ENCODE results near the gene FIG4. TPM values are rescaled to one million over a fixed set of nuclear protein-coding genes. Genes with fewer than 3 reads are reported as not detected.
A peak's percentile ranks its signal among the peaks of the same experiment; 100 is the strongest.

FIG4 gene
- total and polyA plus RNA-seq, 2 experiments from 2014 or later = 8.8 to 11.5 TPM

DNA sequence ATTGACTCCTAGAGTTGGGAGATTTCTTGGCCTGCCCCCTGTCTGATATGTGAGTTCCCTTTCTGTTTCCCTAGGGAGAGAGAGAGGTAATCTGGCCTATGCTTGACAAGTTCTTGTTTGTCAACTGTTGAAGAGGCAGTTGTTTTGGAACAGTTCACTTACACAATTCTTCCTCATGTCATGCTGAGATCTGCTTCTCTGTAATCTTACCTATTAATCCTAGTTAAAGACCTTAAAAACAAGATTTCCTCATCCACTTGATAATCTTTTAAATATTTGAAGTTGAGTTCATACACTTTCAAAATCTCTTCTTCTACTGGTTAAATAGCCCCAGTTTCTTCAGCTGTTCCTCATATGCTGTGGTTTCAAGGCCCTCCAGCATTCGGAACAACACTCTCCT, 89.9 kb downstream of the FIG4 start:
- no peak for DNase-seq
- Histone ChIP-seq H4K20me1 (ENCODE audit: insufficient read depth) (no peaks in the 10 kb centered on the region), H3K4me1 (ENCODE audit: insufficient read depth) (peaks cover 27% of the 10 kb centered on the region), H3K9ac (no peak overlapping the region), H3K4me3 (no peak overlapping the region), H3K79me2 (ENCODE audit: insufficient read depth) (no peaks in the 10 kb centered on the region), H3K9me2 (ENCODE audit: insufficient read depth) (no peaks in the 10 kb centered on the region), H3K27me3 (replicated peaks; ENCODE audit: insufficient read depth) (no peaks in the 10 kb centered on the region), H3K27ac (no peak overlapping the region), H3K9me3 (ENCODE audit: low read depth) (no peaks in the 10 kb centered on the region), H3F3A (ENCODE audit: insufficient read depth) (peaks cover 18% of the 10 kb centered on the region), H2AFZ (no peak overlapping the region), H3K36me3 (ENCODE audit: low read depth) (no peaks in the 10 kb centered on the region), H3K4me2 (ENCODE audit: unreplicated experiment) (no peak overlapping the region)
- 88 to 92% methylated on average over 1 of the region's 1 CpG for WGBS, 2 experiments (ENCODE audit: low coverage in 1 of 2, low lambda C conversion rate in 2 of 2, missing lambda C conversion rate in 2 of 2)
- in situ Hi-C loops (cut with MboI) = no loop called here
- no peak for TF ChIP-seq EZH2 (IDR thresholded peaks at IDR 0.05; ENCODE audit: insufficient read depth, poor library complexity, severe bottlenecking)
- TF ChIP-seq EZH2phosphoT487 (IDR thresholded peaks at IDR 0.05; ENCODE audit: insufficient read depth, low read depth) = no peak

- Histone ChIP-seq H3K9me3 (ENCODE audit: low read depth) (no peaks in the 10 kb centered on the region), H4K20me1 (ENCODE audit: insufficient read depth) (no peaks in the 10 kb centered on the region), H3K9me2 (ENCODE audit: insufficient read depth) (no peaks in the 10 kb centered on the region), H3K27me3 (replicated peaks; ENCODE audit: insufficient read depth) (no peaks in the 10 kb centered on the region), H3K4me1 (ENCODE audit: insufficient read depth) (peaks cover 27% of the 10 kb centered on the region), H3K4me2 (ENCODE audit: unreplicated experiment) (peak overlapping the region; percentile 18), H3K9ac (0 out of 2 replicates have a peak overlapping the region, but pooled peaks have one; percentile 17), H3K4me3 (no peak overlapping the region), H2AFZ (no peak overlapping the region), H3K79me2 (ENCODE audit: insufficient read depth) (no peaks in the 10 kb centered on the region), H3F3A (ENCODE audit: insufficient read depth) (peaks cover 18% of the 10 kb centered on the region), H3K36me3 (ENCODE audit: low read depth) (no peaks in the 10 kb centered on the region), H3K27ac (peak overlapping the region; percentile 22)
- peak; percentile 26 for DNase-seq
- 8 to 12% methylated on average over 2 of the region's 2 CpGs for WGBS, 2 experiments (ENCODE audit: low coverage in 1 of 2, low lambda C conversion rate in 2 of 2, missing lambda C conversion rate in 2 of 2)
- in situ Hi-C loops (cut with MboI) = no loop called here
- no peak for TF ChIP-seq EZH2 (IDR thresholded peaks at IDR 0.05; ENCODE audit: insufficient read depth, poor library complexity, severe bottlenecking)
- no peak for TF ChIP-seq EZH2phosphoT487 (IDR thresholded peaks at IDR 0.05; ENCODE audit: insufficient read depth, low read depth)
These were observed 91.4 kb downstream of the FIG4 start for GRCh38 chr6:109782491-109782999.

GRCh38 chr6:109783250-109783986, 92.3 kb downstream of the FIG4 start:
- Histone ChIP-seq H4K20me1 (ENCODE audit: insufficient read depth) (no peaks in the 10 kb centered on the region), H3K9me2 (ENCODE audit: insufficient read depth) (no peaks in the 10 kb centered on the region), H3K4me3 (no peak overlapping the region), H3K79me2 (ENCODE audit: insufficient read depth) (no peaks in the 10 kb centered on the region), H3K9ac (no peak overlapping the region), H3K4me2 (ENCODE audit: unreplicated experiment) (peak overlapping the region; percentile 18), H3K9me3 (ENCODE audit: low read depth) (no peaks in the 10 kb centered on the region), H3F3A (ENCODE audit: insufficient read depth) (peaks cover 18% of the 10 kb centered on the region), H3K4me1 (ENCODE audit: insufficient read depth) (peaks cover 30% of the 10 kb centered on the region), H2AFZ (no peak overlapping the region), H3K36me3 (ENCODE audit: low read depth) (no peaks in the 10 kb centered on the region), H3K27ac (peak overlapping the region; percentile 22; the same call in 1 of the 2 replicates), H3K27me3 (replicated peaks; ENCODE audit: insufficient read depth) (no peaks in the 10 kb centered on the region)
- 63 to 65% methylated on average over 4 of the region's 4 CpGs for WGBS, 2 experiments (ENCODE audit: low coverage in 1 of 2, low lambda C conversion rate in 2 of 2, missing lambda C conversion rate in 2 of 2)
- in situ Hi-C loops (cut with MboI) = no loop called here
- DNase-seq = peak; percentile 52
- TF ChIP-seq EZH2 (IDR thresholded peaks at IDR 0.05; ENCODE audit: insufficient read depth, poor library complexity, severe bottlenecking) (no peak), EZH2phosphoT487 (IDR thresholded peaks at IDR 0.05; ENCODE audit: insufficient read depth, low read depth) (no peak)

DNA sequence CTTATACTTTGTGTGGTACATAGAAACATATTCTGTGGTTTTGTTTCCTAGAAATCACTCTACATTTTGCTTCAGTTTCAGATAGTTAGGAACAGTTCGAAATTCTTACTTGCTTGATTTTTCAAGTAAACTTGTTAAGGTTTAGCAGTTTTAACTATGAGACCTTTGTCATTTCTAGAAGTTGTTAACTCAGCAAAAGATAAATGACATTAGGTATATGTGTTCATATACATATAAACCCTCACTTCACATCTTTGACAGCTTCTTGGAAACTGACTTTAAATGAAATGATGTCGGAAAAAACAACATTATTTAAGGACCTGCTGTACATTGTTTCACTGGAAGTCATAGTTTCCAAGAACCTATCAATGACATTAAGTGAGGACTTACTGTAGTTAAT, 96.2 kb downstream of the FIG4 start:
- Histone ChIP-seq H3K9ac (no peak overlapping the region), H3K36me3 (ENCODE audit: low read depth) (0 out of 2 replicates have a peak, but pooled peaks cover 5% of the 10 kb centered on the region), H3K9me3 (ENCODE audit: low read depth) (no peaks in the 10 kb centered on the region), H3F3A (ENCODE audit: insufficient read depth) (peaks cover 26% of the 10 kb centered on the region), H3K4me1 (ENCODE audit: insufficient read depth) (peaks cover 50% of the 10 kb centered on the region), H3K79me2 (ENCODE audit: insufficient read depth) (no peaks in the 10 kb centered on the region), H3K27me3 (replicated peaks; ENCODE audit: insufficient read depth) (no peaks in the 10 kb centered on the region), H3K9me2 (ENCODE audit: insufficient read depth) (no peaks in the 10 kb centered on the region), H3K4me3 (no peak overlapping the region), H4K20me1 (ENCODE audit: insufficient read depth) (no peaks in the 10 kb centered on the region), H2AFZ (no peak overlapping the region), H3K27ac (no peak overlapping the region), H3K4me2 (ENCODE audit: unreplicated experiment) (no peak overlapping the region)
- 98 to 100% methylated on average over 2 of the region's 2 CpGs for WGBS, 2 experiments (ENCODE audit: low coverage in 1 of 2, low lambda C conversion rate in 2 of 2, missing lambda C conversion rate in 2 of 2)
- DNase-seq = no peak
- in situ Hi-C loops (cut with MboI) = no loop called here
- TF ChIP-seq EZH2phosphoT487 (IDR thresholded peaks at IDR 0.05; ENCODE audit: insufficient read depth, low read depth) (no peak), EZH2 (IDR thresholded peaks at IDR 0.05; ENCODE audit: insufficient read depth, poor library complexity, severe bottlenecking) (no peak)
